ENCODE data around the gene TCF7L2. TPM values are rescaled to one million over a fixed set of nuclear protein-coding genes. Genes with fewer than 3 reads are reported as not detected.

Gene TCF7L2
- polyA plus RNA-seq, 1 experiment = 6.3 TPM

DNA sequence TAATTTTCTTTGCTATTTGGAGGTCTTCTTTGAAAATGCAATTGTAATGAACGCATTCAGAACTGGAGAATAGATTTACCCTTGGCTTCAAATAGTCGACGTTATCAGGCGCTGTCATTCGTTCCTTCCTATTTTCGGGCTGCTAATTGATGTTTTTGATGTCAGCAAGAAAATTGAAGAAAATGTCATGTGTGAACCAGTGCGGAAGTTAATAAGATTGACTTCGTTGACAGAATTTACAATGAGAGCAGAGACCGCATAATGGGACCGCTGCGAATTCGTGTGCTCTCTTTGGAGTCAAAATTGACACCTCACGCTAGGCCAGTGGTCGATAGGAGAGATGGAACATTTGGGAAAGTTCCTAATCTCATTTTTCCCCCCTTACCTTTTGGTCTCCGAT, 168.8 kb downstream of the TCF7L2 start:
- CTCF ChIA-PET = no interaction called here
- Histone ChIP-seq H3K9me3 (ENCODE audit: control insufficient read depth, insufficient read depth, low read length) (no peaks in the 10 kb centered on the region; the same call in 1 of the 2 replicates), H3K4me3 (ENCODE audit: low read depth, low read length) (no peak overlapping the region), H3K27ac (ENCODE audit: low read depth, low read length) (no peak overlapping the region), H3K27me3 (ENCODE audit: control insufficient read depth, insufficient read depth, low read length) (no peaks in the 10 kb centered on the region)
- TF ChIP-seq, protein P1, sequence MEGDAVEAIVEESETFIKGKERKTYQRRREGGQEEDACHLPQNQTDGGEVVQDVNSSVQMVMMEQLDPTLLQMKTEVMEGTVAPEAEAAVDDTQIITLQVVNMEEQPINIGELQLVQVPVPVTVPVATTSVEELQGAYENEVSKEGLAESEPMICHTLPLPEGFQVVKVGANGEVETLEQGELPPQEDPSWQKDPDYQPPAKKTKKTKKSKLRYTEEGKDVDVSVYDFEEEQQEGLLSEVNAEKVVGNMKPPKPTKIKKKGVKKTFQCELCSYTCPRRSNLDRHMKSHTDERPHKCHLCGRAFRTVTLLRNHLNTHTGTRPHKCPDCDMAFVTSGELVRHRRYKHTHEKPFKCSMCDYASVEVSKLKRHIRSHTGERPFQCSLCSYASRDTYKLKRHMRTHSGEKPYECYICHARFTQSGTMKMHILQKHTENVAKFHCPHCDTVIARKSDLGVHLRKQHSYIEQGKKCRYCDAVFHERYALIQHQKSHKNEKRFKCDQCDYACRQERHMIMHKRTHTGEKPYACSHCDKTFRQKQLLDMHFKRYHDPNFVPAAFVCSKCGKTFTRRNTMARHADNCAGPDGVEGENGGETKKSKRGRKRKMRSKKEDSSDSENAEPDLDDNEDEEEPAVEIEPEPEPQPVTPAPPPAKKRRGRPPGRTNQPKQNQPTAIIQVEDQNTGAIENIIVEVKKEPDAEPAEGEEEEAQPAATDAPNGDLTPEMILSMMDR (IDR thresholded peaks at IDR 0.05; ENCODE audit: low read depth, low read length) = no peak
- POLR2A ChIA-PET = no interaction called here
- DNase-seq (ENCODE audit: low read depth, low spot score) = no peak

DNA sequence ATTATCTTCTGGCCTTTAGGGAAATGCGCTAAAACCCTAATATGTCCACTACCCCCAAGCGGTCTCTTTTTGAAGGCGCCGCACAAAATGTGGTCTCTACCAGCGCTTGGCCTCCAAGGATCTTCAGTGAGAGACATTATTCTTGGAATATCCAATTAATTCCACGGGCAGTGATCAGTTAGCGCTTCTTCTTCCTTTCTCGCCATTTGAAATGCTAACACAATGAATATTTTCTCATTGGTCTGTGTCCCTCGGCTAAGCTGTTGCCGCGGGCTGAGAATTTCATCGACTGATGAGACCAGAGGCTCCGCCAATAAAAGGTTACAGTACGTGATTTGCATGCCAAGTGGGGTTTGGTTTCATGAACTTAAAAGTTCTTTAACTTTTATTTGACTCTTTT, 169.8 kb downstream of the TCF7L2 start:
- POLR2A ChIA-PET = no interaction called here
- no peaks in the 10 kb centered on the region for H3K27me3 ChIP-seq (ENCODE audit: control insufficient read depth, insufficient read depth, low read length)
- TF ChIP-seq, protein P1 (IDR thresholded peaks at IDR 0.05; ENCODE audit: low read depth, low read length) = no peak
- no peak for DNase-seq (ENCODE audit: low read depth, low spot score)
- no peak overlapping the region for H3K27ac ChIP-seq (ENCODE audit: low read depth, low read length)
- H3K9me3 ChIP-seq (ENCODE audit: control insufficient read depth, insufficient read depth, low read length) = no peaks in the 10 kb centered on the region; the same call in 1 of the 2 replicates
- no peak overlapping the region for H3K4me3 ChIP-seq (ENCODE audit: low read depth, low read length)
- CTCF ChIA-PET = no interaction called here

DNA sequence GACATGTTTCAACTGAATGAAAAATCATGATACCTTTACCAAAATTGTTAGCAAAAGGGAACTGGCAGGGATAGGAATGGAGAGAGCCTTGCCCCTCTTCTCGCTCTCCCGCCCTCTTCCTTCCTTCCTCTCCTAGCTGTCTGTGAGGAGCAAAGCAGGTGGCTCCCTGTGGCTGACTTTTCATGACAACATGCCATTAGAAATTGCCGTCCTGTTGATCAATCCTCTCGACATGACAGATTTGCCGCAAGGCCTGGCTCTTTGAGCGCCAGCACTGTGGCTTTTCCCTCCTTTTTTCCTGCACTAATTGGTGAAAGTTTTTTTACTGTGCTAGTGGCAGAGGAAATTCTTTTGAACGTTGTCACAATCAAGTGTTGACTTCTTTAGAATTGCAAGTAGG, 171.1 kb downstream of the TCF7L2 start:
- Histone ChIP-seq H3K27me3 (ENCODE audit: control insufficient read depth, insufficient read depth, low read length) (no peaks in the 10 kb centered on the region), H3K27ac (ENCODE audit: low read depth, low read length) (no peak overlapping the region), H3K4me3 (ENCODE audit: low read depth, low read length) (no peak overlapping the region), H3K9me3 (ENCODE audit: control insufficient read depth, insufficient read depth, low read length) (no peaks in the 10 kb centered on the region; the same call in 1 of the 2 replicates)
- no peak for DNase-seq (ENCODE audit: low read depth, low spot score)
- ChIA-PET POLR2A (no interaction called here), CTCF (no interaction called here)
- TF ChIP-seq, protein P1 (IDR thresholded peaks at IDR 0.05; ENCODE audit: low read depth, low read length) = no peak

DNA sequence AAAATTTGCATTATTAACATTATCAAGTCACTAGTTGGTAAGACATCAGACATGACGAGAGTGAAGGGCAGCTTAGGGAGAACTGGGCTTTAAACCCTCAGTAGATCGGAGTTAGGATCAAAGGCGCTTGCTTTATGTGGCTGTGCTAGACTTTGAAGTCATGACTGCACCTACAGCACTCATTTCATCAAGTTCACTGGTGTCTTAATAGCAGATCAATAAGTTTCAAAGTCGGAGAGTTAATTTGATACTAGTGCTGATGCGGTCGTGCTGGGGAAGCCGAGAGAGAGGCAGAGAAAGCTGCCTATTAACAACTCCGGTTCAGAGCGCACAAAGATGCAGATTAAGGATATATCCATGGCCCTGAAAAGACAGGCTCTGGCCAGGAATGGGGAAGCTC, 172.9 kb downstream of the TCF7L2 start:
- Histone ChIP-seq H3K4me3 (ENCODE audit: low read depth, low read length) (no peak overlapping the region), H3K27me3 (ENCODE audit: control insufficient read depth, insufficient read depth, low read length) (no peaks in the 10 kb centered on the region), H3K9me3 (ENCODE audit: control insufficient read depth, insufficient read depth, low read length) (no peaks in the 10 kb centered on the region), H3K27ac (ENCODE audit: low read depth, low read length) (no peak overlapping the region)
- ChIA-PET POLR2A (no interaction called here), CTCF (interaction anchor here (0.6 kb wide), 1 partner anchor 38 kb away, joined by 4 read pairs; no protein-coding TSS in a partner anchor)
- TF ChIP-seq, protein P1 (IDR thresholded peaks at IDR 0.05; ENCODE audit: low read depth, low read length) = no peak
- DNase-seq (ENCODE audit: low read depth, low spot score) = no peak

DNA sequence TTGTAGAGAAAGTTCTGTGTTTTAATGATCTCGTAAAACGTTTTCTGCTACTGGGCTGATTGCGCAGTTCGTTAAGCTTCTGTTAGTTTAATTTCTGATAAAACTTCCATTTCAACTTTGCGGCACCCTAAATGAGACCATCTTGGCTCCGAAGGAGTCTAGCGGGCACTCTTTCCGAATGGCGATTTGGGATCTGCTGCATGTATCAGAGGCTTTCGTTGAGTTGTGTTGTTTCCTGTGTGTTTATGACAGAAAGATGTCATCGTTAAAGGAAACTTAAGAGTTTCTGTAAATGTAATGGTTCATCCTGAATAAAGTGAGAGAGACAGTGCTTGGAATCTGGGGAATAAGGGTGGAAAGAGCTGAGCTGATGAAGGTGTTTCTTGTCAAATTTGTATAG, 174.7 kb downstream of the TCF7L2 start:
- Histone ChIP-seq H3K4me3 (ENCODE audit: low read depth, low read length) (no peak overlapping the region), H3K9me3 (ENCODE audit: control insufficient read depth, insufficient read depth, low read length) (no peaks in the 10 kb centered on the region), H3K27me3 (ENCODE audit: control insufficient read depth, insufficient read depth, low read length) (no peaks in the 10 kb centered on the region), H3K27ac (ENCODE audit: low read depth, low read length) (no peak overlapping the region)
- ChIA-PET POLR2A (interaction anchor here (0.6 kb wide), 1 partner anchor 51 kb away, joined by 3 read pairs; no protein-coding TSS in a partner anchor), CTCF (interaction anchor here (1.3 to 3.1 kb wide), 2 partner anchors 260 to 593 kb away, joined by 3 to 19 read pairs; no protein-coding TSS in a partner anchor)
- TF ChIP-seq, protein P1 (IDR thresholded peaks at IDR 0.05; ENCODE audit: low read depth, low read length) = no peak
- DNase-seq (ENCODE audit: low read depth, low spot score) = no peak
